Limb (tissue), 2 donors: ENCODE measurements around the gene PDZRN4.
"Not testable (repeated sequence)": the region's sequence is repeated elsewhere in the genome, so short reads cannot be mapped to it uniquely, and the experiment has no call there.

Experiments
- DNase-seq, 2 donors: peaks; one replicate each; pipeline ENCODE4 v3.0.0-alpha.2; 2016; ENCODE audit errors: extremely low spot score in 2 of 2

PDZRN4 gene

DNA sequence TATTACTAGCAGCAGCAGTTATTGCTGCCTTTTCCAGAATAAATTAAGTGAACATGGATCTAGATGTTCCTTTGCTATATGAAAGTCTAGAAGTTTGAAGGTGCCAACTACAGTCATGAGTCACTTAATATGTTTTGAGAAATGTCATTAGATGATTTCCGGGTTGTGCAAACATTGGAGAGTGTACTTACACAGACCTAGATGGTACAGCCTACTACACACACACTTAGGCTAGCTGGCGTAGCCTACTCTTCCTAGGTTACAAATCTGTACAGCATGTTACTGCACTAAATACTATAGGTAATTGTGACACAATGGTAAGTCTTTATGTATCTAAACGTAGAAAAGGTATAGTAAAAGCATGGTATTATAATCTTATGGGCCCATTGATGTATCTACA, 368.1 kb downstream of the PDZRN4 start:
- DNase-seq = no peak

DNA sequence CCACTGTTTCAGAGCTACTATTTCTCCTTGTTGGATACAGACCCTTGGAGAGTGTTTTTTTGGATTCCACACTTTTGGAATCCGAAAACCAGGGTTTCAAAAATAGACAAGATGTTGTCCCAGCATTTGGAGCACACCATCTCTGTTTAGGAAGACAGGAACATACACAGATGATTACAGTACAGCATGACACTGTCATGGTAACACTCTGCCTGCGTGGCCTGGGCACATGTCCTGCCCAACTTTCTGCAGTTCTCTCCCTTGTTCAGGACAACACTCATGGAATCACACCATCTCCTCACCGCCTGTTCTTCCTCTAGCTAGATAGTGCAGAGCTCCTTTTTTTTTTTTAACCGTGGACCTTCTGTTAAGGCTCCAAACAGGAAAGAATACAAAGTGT, 369.2 kb downstream of the PDZRN4 start:
- no peak for DNase-seq

DNA sequence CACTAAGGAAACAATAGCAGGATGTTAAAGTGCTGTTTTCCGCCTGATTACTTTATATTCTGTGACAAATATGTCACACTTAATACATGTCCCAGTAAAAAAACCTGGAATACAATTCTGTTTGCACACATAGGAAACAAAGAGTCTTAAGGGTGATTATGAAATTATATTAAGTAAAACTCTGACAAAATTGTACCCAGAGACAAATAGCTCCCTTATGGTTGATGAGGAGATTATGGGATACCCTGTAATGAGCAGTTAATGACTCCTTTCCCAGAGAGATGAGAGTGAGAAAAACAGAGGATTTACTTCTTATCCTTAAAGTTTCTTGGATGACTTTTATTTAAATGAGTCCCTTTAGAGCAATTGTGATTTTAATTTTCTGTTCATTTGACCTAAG, 370.6 kb downstream of the PDZRN4 start:
- DNase-seq = no peak

DNA sequence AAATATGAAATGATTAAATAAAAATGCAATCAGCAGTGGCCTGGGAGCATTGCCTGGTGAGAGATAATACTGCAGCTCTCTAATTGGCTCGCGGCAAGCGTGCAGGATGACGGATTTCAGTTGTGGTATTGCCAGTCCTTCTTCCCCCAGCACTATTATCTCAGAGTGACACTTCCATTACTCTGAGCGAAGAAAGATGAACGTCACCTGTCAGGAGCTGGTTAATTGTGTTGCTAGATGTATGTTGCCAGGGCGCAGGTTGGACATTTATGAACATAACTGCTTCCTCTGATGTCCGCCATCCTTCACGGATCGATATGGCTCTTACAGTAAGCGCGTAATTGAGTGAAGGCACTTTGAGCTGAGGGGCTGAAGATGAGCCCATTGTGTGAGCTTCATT, 374.9 kb downstream of the PDZRN4 start:
- DNase-seq = no peak

DNA sequence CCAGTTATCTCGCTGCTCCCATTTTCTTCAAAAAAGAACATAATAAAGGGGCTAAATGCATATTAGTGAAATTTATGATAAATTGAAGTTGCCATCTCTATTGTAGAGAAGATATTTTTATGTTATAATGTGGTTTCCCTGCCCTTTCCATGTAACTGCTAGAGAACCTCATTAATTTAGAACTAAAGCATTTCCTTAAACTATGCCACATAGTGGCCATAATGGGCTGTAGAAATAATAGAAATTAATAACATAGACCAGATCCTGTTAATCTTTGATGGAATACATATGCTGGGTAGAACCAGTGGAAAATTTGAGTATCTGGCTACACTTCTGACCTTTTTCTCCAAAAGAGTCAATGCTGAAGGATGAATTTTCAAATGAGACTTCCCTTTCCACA, 376.7 kb downstream of the PDZRN4 start:
- no peak for DNase-seq

DNA sequence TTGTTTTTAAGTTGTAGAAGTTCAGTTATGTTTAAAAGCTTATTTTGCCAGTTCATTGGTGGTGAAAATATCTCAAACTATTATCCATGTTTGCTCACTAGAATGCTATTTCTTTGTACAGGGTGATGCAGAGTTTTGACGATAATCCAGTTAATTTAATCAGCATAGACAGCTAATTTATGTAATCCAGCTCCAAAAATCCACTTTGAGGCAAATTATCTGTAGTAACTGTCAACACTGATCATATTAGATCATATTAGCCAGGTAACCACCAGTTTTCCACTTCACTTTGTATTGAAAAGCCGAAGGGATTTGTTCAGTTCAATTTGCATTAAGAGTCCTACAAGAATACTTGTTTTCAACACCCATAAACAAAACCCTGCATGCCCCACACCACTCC, 378.6 kb downstream of the PDZRN4 start:
- DNase-seq = no peak

DNA sequence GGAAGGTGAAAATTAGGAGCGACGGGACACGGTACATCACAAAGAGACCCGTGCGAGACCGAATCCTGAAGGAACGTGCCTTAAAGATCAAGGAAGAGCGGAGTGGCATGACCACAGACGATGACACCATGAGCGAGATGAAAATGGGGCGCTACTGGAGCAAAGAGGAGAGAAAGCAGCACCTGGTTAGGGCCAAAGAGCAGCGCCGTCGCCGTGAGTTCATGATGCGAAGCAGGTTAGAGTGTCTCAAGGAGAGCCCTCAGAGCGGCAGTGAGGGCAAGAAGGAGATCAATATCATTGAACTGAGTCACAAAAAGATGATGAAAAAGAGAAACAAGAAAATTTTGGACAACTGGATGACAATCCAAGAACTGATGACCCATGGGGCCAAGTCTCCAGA, 385.3 kb downstream of the PDZRN4 start:
- no peak for DNase-seq

DNA sequence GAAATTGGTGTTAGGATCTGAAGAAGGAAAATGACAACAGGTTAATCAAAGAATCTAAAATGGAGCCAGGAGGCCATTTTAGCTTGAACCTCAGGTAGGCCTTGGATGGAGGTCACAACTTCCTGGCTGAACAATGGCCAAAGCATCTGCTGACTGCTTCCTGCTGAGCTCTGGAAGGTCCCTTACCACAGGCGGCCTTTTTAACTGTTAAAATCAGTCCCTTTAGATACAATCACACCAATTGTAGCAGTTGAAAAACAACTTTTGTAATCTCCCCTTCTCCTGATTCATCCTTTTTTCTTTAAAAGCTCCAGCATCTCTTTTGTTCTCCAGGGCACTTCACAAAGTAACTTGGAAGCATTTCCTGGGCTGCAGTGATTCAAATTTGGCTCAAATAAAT, 388.8 kb downstream of the PDZRN4 start:
- no peak for DNase-seq

DNA sequence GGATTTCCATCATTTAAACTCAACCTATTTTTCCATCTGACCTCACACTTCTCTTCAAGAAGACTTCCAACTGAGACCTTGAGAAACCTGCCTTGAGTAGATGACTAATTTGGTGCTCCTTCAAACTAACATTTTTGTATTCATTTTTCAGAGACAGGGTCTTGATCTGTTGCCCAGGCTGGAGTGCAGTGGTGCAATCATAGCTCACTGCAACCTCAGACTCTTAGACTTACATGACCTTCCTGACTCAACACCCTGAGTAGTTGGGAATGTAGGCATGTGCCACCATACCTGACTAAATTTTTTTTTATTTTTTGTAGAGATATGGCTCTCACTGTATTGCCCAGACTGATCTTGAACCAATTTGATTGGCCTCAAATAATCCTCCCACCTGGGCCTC, 389.9 kb downstream of the PDZRN4 start:
- no peak for DNase-seq

DNA sequence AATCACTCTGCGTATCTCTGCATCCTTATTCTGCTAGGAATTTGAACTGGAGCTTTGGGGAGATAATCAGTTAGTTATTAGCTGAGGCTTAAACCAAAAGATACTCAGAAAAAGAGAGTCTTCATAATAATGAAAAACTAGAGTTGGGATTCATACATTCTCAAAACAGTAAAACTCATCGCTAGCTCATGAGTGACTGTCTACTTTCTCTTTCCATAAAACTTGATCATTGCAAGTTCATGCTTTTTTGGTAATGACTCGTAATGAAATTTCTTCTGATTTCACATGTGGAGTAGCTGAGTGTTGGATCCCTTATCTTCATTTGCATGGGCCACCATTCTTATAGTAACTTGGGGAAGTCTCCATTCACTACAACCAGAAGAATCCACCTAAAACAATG, 397.7 kb downstream of the PDZRN4 start:
- DNase-seq = no peak

DNA sequence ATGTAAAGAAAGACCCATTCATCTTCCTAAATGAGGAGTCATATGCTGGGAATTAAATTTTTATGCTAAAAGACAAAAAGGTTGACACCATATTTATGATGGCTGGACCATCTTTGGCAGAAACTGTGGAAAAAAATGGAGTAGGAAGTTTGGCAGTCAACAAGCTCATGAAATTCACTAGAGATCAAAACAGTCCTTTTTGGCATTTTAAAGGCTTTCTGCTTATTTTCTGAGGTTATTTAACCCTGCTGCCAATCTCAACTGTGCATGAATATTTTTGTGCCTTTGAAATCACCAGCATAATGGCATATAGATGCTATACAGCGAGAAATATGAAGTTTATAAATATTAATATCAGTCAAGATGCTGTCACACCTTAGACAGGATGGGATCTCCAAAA, 399.5 kb downstream of the PDZRN4 start:
- no peak for DNase-seq

DNA sequence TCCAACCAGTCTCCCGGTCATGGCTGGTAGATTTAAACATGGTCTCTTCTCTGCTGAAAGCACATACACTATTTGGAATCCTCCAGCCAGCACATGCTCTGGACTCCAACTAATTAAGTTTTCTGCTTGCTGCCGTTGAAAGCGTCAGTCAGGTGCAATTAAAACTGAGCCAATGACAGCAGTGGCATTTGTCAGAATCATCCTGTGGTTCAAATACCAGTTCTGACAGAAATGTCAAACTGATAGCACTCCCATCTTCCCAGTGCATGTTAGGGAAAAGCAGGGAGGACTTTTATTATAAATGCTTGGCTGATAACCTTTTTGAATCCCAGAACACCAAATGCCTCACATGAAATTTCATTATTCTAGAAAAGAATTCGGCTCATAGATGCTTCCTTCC, 401.8 kb downstream of the PDZRN4 start:
- DNase-seq = no peak

DNA sequence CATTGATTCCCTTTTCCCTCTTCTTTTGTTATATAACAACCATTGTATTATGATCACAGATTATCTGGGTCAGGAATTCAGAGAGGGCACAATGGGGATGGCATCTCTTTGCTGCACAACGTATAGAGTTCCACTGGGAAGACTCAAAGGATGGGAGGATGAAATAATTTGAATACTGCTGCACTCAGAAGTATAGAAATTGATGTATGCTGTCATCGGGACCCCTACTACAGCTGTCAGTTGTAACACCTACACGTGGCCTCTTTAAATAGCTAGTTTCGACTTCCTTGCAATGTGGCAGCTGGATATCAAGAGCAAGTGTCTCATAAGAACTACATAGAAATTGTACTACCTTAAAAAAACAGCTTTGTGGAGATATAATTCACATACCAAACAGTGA, 408.1 kb downstream of the PDZRN4 start:
- DNase-seq = no peak

DNA sequence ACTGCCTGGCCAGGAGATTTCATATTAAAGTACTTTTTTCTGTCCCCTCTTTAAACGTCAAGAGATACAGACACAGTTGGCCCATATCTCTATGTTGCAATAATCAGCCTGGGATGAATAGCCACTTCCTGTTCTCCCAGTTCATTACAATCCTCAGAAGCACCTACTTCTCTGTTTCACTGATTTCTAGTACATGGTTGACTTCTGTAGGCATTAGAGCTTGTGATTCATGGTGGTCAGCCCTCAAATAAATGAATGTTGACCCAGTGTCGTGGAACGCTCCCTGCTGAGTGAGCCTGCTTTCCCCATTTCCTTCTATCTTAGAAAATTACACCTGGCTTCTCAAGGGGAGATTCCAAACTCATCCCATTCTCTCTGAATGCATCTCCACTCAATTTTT, 416.7 kb downstream of the PDZRN4 start:
- DNase-seq = no peak

DNA sequence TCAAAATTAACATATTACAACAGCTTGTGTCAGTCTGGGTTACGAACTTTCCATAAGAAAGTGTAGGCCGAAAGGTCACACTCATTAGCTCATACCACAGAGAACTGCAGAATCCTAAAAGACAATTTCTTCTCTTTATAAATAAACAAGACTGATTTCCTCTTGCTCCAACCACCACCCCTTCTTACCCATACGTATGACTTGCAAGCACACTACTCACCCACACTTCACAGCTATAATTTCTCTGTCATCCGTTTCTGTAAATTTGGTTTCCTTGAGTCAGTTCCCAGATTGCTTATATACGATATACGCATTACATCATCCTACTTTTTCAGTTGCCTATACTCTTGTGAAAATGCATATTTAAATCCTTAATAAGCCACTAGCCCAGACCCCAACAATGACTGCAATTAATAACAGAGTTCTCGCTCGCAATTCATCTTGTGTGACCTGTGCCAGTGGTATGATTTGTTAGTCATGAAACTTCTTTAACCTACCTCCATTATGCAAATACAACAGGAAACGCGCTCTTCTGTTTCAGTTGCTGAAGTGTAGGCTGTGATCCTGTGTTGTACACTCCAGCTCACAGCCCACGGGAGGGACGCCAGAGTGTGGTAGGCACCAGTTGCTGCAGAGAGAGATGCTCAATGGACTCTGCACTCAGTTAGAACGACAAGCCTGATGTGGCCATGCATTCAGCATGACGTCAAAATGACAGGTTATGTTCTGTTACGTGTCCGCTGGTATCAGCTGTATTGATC, 417.6 kb downstream of the PDZRN4 start:
- no peak for DNase-seq

DNA sequence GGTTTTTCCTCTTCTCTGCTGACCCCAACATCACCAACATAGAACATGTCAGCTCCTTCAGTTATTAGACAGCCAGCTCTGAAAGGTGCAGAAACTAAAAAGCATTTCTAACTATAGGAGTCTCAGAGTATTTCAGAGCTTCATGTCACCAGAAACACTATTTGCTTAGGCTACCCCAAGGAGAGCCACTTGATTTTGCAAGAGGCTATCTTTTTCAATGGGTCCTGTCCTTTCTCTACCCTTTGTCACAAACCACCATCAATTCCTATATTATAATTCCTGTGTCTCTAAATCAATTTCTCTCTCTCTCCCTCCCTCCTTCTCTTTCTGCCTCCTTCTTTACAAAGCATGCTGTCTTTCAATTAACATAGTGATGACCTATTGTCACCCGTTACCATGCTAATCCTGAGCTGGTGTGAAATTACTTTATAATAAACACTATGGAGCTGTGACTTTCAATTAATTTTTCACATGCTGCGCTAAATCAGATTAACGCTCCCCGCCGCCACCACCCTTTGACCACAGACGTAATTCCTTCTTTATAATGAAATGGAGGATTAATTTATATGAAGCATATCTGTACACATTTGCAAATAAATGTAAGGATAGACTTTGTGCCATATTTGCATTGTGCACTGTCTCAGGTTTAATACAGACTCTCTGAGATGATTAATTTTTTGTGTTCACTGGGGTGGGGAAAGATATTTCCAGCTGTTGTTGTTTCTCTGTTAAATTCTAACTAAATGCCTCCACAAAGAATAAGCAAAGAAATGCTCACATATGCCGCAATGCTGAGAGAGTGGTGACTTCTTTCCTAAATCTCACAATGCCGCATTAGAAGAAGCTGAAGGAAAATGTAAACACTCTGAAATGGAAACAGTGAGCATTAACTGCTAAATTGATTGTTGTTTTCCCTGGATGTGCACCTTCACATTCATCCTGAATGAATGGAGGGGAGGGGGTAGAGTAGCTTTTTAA, 418.6 kb downstream of the PDZRN4 start:
- DNase-seq = no peak

DNA sequence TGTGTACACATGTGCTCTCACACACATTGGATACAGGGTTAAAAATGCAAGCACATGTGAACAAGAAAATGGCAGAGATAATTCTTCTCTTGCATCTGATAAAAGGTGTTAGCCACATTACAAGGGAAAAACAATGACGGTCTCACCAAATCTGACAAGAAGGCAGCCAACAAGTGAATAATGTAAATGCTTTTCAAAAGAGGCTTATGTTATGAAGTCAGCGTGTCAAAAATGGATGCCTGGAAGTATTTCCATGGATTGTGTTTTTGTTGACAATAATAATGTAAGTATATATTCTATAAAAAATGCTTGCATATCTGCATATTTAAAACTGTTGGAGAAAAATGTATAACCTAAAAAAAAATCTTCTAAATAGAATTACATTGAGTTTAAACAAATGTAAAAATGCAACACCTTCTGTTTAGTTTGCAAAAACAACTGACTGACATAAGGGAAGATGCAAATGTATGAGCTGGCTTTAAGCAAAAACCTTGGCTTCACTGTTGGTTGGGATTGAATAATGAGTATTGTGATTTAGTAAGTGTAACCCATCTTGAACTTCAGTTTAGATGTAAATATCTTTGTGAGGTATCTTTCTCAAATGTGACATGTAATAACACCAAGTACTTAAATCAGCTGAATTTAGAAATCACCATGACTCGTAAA, 424.9 kb downstream of the PDZRN4 start:
- DNase-seq = no peak

DNA sequence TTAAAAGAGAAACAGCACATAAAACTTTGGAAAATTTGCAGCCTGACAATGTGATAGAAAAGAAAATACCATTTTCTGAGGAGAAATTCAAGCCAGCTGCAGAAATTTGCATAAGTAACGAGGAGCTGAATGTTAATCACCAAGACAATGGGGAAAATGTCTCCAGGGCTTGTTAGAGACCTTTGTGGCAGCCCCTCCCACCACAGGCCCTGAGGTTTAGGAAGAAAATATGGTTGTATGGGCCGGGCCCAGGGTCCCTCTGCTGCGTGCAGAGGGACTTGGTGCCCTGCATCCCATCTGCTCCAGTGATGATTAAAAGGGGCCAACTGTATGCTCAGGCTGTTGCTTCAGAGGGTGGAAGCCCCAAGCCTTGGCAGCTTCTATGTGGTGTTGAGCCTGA, 427.1 kb downstream of the PDZRN4 start:
- DNase-seq = not testable (repeated sequence)

DNA sequence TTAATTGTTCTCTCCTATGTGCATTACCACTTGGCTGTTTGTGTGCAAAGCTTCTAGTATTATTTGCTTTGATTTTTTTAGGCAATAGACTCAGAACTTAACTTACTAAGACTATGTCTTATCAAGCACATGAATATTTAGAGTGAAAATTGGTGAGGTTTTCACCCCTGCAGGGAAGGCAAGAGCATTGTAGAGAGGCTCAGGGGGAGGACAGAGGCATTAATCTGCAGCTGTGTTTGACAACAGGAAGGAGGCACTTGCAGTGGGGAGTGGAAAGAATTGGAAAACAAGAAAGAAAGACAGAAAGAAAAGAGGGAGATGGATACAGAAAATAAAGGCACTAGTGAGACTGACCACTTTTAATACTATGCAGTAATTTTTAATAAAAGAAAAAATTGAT, 431.6 kb downstream of the PDZRN4 start:
- DNase-seq = no peak

DNA sequence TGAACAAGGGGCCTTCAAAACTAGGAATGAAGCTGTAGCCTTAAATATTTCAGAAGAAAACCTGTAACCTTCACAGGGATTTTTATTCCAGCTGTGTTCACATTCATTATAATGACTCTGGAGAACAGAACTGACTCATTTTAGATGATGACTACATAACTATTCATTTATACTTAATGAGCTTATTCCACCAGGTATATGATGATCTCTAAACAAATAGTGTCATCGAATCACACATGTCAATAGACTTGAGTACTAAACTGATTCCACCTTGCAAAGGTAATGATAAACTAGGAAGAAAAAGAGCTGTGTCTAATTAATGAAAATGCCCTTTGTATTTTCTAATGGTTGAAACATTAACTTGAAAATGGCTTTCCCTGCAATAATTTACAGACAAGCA, 433.2 kb downstream of the PDZRN4 start:
- DNase-seq = no peak
